ENCODE data around the gene FOXO4.

GRCh38 chrX:71098951-71099506, 3.4 kb downstream of the FOXO4 start:
- no peak for TF ChIP-seq CTCF (IDR thresholded peaks at IDR 0.05)
- no peak for TF ChIP-seq POLR2A (IDR thresholded peaks at IDR 0.05)
